ENCODE measurements around the gene CATSPERE.

- TF ChIP-seq, protein P1, sequence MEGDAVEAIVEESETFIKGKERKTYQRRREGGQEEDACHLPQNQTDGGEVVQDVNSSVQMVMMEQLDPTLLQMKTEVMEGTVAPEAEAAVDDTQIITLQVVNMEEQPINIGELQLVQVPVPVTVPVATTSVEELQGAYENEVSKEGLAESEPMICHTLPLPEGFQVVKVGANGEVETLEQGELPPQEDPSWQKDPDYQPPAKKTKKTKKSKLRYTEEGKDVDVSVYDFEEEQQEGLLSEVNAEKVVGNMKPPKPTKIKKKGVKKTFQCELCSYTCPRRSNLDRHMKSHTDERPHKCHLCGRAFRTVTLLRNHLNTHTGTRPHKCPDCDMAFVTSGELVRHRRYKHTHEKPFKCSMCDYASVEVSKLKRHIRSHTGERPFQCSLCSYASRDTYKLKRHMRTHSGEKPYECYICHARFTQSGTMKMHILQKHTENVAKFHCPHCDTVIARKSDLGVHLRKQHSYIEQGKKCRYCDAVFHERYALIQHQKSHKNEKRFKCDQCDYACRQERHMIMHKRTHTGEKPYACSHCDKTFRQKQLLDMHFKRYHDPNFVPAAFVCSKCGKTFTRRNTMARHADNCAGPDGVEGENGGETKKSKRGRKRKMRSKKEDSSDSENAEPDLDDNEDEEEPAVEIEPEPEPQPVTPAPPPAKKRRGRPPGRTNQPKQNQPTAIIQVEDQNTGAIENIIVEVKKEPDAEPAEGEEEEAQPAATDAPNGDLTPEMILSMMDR (IDR thresholded peaks at IDR 0.05 in 8 of 11, conservative IDR thresholded peaks at IDR 0.05 in 3 of 11), result no peak
- TF ChIP-seq POLR2A (IDR thresholded peaks at IDR 0.05) (no peak), POLR2AphosphoS5 (IDR thresholded peaks at IDR 0.05) (no peak)
These were observed 153.8 kb downstream of the CATSPERE start for GRCh38 chr1:244614879-244615278.
